Mesenchymal stem cell (in vitro differentiated cells and primary cell): ENCODE results near the gene TPO.
A peak's percentile ranks its signal among the peaks of the same experiment; 100 is the strongest.

Experiments used
- DNase-seq: peaks from one replicate; pipeline ENCODE4 v3.0.0-alpha.2; 2013
- H2AFZ ChIP-seq: one replicate; pipeline ENCODE4 v1.6.1; 2013; ENCODE audit warnings: low read depth, mild to moderate bottlenecking, control low read depth, inconsistent platforms, low read length, moderate library complexity
- H2AK5ac ChIP-seq: 2 replicates; pipeline ENCODE4 v1.6.1; 2013; ENCODE audit warnings: low read length, moderate library complexity, mild to moderate bottlenecking, inconsistent platforms; ENCODE audit not compliant: severe bottlenecking
- H2BK120ac ChIP-seq: one replicate; pipeline ENCODE4 v1.6.1; 2013; ENCODE audit warnings: low read depth, mild to moderate bottlenecking, inconsistent platforms, low read length, moderate library complexity
- H2BK12ac ChIP-seq, 2 experiments: one replicate each; pipeline ENCODE4 v1.6.1; 2013; ENCODE audit warnings: inconsistent platforms in 2 of 2, low read length in 2 of 2, mild to moderate bottlenecking in 2 of 2, moderate library complexity in 2 of 2, control low read depth in 1 of 2
- H2BK15ac ChIP-seq: one replicate; pipeline ENCODE4 v1.6.1; 2013; ENCODE audit warnings: mild to moderate bottlenecking, low read depth, inconsistent platforms; ENCODE audit not compliant: poor library complexity, severe bottlenecking
- H2BK5ac ChIP-seq: 2 replicates; pipeline ENCODE4 v1.6.1; 2013; ENCODE audit warnings: low read depth, mild to moderate bottlenecking, low read length, control low read depth, inconsistent platforms; ENCODE audit not compliant: poor library complexity, severe bottlenecking
- H3K14ac ChIP-seq, 2 experiments: one replicate each; pipeline ENCODE4 v1.6.1; 2013; ENCODE audit warnings: inconsistent platforms in 2 of 2, low read length in 2 of 2, control low read depth in 1 of 2, mild to moderate bottlenecking in 1 of 2, moderate library complexity in 1 of 2
- H3K18ac ChIP-seq, 2 experiments: one replicate each; pipeline ENCODE4 v1.6.1; 2013; ENCODE audit warnings: inconsistent platforms in 2 of 2, low read length in 2 of 2, control low read depth in 1 of 2, low read depth in 1 of 2, mild to moderate bottlenecking in 1 of 2
- H3K23ac ChIP-seq, 2 experiments: one replicate each; pipeline ENCODE4 v1.6.1; 2013; ENCODE audit warnings: inconsistent platforms in 2 of 2, low read length in 2 of 2, mild to moderate bottlenecking in 2 of 2, moderate library complexity in 2 of 2, control low read depth in 1 of 2
- H3K27ac ChIP-seq: 2 replicates; pipeline ENCODE4 v1.5.1; 2013; ENCODE audit warnings: mild to moderate bottlenecking, moderate library complexity, low read length, control low read depth, inconsistent platforms; ENCODE audit not compliant: poor library complexity, severe bottlenecking
- H3K27me3 ChIP-seq, 2 experiments: 2 replicates each; pipeline versions ENCODE4 v1.6.1 to v1.7.0; 2013; ENCODE audit warnings: low read length in 2 of 2, mild to moderate bottlenecking in 2 of 2, moderate library complexity in 2 of 2, control low read depth in 1 of 2, inconsistent platforms in 1 of 2; ENCODE audit not compliant: control insufficient read depth in 1 of 2, insufficient read depth in 1 of 2
- H3K36me3 ChIP-seq, 2 experiments: 2 replicates each; pipeline versions ENCODE4 v1.6.1 to v1.7.0; 2013; ENCODE audit warnings: low read length in 2 of 2, control low read depth in 1 of 2, inconsistent platforms in 1 of 2, low read depth in 1 of 2, mild to moderate bottlenecking in 1 of 2; ENCODE audit not compliant: insufficient read depth in 2 of 2, control insufficient read depth in 1 of 2
- H3K4ac ChIP-seq, 2 experiments: one replicate each; pipeline ENCODE4 v1.6.1; 2013; ENCODE audit warnings: inconsistent platforms in 2 of 2, low read length in 2 of 2, mild to moderate bottlenecking in 2 of 2, moderate library complexity in 2 of 2, control low read depth in 1 of 2, low read depth in 1 of 2
- H3K4me1 ChIP-seq: 2 replicates; pipeline ENCODE4 v1.6.1; 2013; ENCODE audit warnings: low read depth, low read length, control low read depth; ENCODE audit not compliant: control insufficient read depth, insufficient read depth
- H3K4me2 ChIP-seq: 2 replicates; pipeline ENCODE4 v1.6.1; 2013; ENCODE audit warnings: low read length, mild to moderate bottlenecking, inconsistent platforms; ENCODE audit not compliant: poor library complexity, severe bottlenecking
- H3K4me3 ChIP-seq, 2 experiments: 2 replicates each; pipeline versions ENCODE4 v1.5.1 to v1.7.0; 2013; ENCODE audit warnings: low read length in 2 of 2, mild to moderate bottlenecking in 2 of 2, control low read depth in 1 of 2, low read depth in 1 of 2; ENCODE audit not compliant: insufficient read depth in 1 of 2
- H3K79me1 ChIP-seq: replicated peaks from 2 replicates; pipeline ENCODE4 v1.6.1; 2013; ENCODE audit warnings: mild to moderate bottlenecking, control low read depth, low read length, inconsistent platforms; ENCODE audit not compliant: poor library complexity, severe bottlenecking
- H3K9ac ChIP-seq: 2 replicates; pipeline ENCODE4 v1.7.0; 2013; ENCODE audit warnings: mild to moderate bottlenecking, low read length, moderate library complexity
- H3K9me3 ChIP-seq: 2 replicates; pipeline ENCODE4 v1.7.0; 2013; ENCODE audit warnings: mild to moderate bottlenecking, low read length; ENCODE audit not compliant: control insufficient read depth
- H4K8ac ChIP-seq: one replicate; pipeline ENCODE4 v1.6.1; 2013; ENCODE audit warnings: inconsistent platforms, mild to moderate bottlenecking, low read length, moderate library complexity
- H4K91ac ChIP-seq: one replicate; pipeline ENCODE4 v1.6.1; 2013; ENCODE audit warnings: mild to moderate bottlenecking, low read length, inconsistent platforms
- WGBS: methylation state at CpG from one replicate; pipeline ENCODE4 v1.1.7; 2013; ENCODE audit warnings: mixed read lengths; 5-methylcytosine and 5-hydroxymethylcytosine counted together

The TPO gene

DNA sequence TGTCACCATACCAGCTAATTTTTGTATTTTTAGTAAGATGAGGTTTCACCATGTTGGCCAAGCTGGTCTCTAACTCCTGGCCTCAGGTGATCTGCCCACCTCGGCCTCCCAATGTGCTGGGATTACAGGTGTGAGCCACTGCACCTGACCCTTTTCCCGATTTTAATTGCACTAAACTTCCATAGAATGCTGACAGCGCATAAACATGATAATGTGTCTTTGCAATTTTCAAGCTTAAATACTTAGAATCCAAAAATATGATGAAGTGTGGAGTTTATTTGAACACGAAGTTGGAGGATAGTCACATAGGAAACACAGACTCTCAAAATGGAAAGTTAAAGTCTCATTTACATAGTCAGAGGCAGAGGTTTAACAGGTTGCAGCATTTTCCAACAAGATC is 138.6 kb downstream of the TPO start:
- no peaks in the 10 kb centered on the region for H3K79me1 ChIP-seq
- H3K18ac ChIP-seq: no peak overlapping the region
- H3K27ac ChIP-seq: no peak overlapping the region
- H3K14ac ChIP-seq: no peak overlapping the region
- H3K4ac ChIP-seq: no peak overlapping the region
- peaks cover 37% of the 10 kb centered on the region for H3K4me1 ChIP-seq
- H2BK12ac ChIP-seq: no peak overlapping the region
- H2AFZ ChIP-seq: no peak overlapping the region
- DNase-seq: no peak
- H2BK15ac ChIP-seq: no peak overlapping the region
- H2BK120ac ChIP-seq: no peak overlapping the region
- H3K4me3 ChIP-seq: no peak overlapping the region
- H4K91ac ChIP-seq: no peak overlapping the region
- no peaks in the 10 kb centered on the region for H3K36me3 ChIP-seq
- H2BK5ac ChIP-seq: no peak overlapping the region
- H4K8ac ChIP-seq: no peak overlapping the region
- no peak overlapping the region for H2AK5ac ChIP-seq
- no peak overlapping the region for H3K23ac ChIP-seq
- WGBS: 76% methylated on average over 2 of the region's 4 CpGs
- H3K27me3 ChIP-seq: peaks cover 0 to 30% of the 10 kb centered on the region in 2 experiments
- no peak overlapping the region for H3K9ac ChIP-seq
- H3K4me2 ChIP-seq: no peak overlapping the region
- no peaks in the 10 kb centered on the region for H3K9me3 ChIP-seq

DNA sequence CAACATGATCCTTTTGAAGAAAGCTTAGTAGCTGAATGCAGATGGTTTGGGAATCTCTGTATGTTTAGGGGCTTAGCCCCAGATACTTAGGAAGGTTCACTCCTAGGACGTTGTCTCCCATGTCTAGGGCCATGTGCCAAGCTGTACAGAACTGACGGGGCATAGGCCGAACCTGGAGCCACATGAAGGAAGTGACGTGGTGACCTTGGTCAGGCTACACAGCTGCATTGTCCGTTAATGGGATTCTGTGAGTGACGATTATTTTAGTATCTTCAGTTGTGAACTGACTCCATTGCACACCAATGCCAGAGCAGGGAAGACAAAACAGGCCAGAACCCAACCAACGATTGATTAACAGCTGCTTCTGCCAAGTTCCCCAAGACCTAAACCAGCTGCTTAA is 139.3 kb downstream of the TPO start:
- H3K36me3 ChIP-seq: no peaks in the 10 kb centered on the region
- 87% methylated on average over 7 of the region's 7 CpGs for WGBS
- no peak overlapping the region for H3K18ac ChIP-seq
- H2BK5ac ChIP-seq: no peak overlapping the region
- no peak overlapping the region for H2BK120ac ChIP-seq
- peaks cover 43% of the 10 kb centered on the region for H3K4me1 ChIP-seq
- H3K27ac ChIP-seq: no peak overlapping the region
- DNase-seq: no peak
- no peak overlapping the region for H3K14ac ChIP-seq
- no peaks in the 10 kb centered on the region for H3K79me1 ChIP-seq
- H3K27me3 ChIP-seq: peaks cover 0 to 24% of the 10 kb centered on the region in 2 experiments
- H2AFZ ChIP-seq: no peak overlapping the region
- H4K91ac ChIP-seq: no peak overlapping the region
- no peak overlapping the region for H3K4ac ChIP-seq
- H2BK12ac ChIP-seq: no peak overlapping the region
- H2AK5ac ChIP-seq: peak overlapping the region; percentile 13
- peak overlapping the region; percentile 82 for H3K9ac ChIP-seq
- no peak overlapping the region for H3K23ac ChIP-seq
- no peak overlapping the region for H3K4me3 ChIP-seq
- no peak overlapping the region for H2BK15ac ChIP-seq
- H4K8ac ChIP-seq: no peak overlapping the region
- no peaks in the 10 kb centered on the region for H3K9me3 ChIP-seq
- no peak overlapping the region for H3K4me2 ChIP-seq

DNA sequence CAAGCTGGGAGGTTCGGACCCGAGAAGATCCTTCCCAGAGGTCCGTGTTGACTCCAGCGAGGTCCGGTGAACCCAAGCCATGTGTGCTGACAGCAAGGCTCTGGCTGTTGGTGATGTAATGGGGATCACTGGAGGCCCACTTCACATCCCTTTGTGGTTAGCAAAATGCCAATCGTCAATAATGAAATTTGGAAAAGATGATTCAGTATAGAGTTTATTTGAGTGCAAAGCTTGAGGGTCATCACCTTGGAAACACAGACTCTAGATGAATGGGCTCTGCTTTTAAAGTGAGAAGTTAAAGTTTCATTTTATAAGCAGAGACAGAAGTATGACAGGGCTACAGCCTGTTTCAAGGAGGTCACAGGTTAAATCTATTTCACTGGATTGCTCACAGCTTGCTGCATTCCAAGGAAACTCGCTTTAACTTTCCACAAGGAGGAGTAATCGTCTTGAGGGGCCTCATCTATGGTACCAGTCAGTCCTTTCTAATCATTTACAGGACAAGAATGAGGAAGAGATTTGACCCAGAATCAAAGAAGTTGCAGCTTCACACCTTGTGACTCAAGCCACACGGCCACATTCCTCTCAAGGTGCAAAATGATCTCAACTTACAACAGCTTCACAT is 140.5 kb downstream of the TPO start:
- Histone ChIP-seq H3K23ac (no peak overlapping the region), H3K79me1 (no peaks in the 10 kb centered on the region), H2AFZ (no peak overlapping the region), H3K9ac (peak overlapping the region; percentile 82), H2BK120ac (no peak overlapping the region), H3K14ac (no peak overlapping the region), H3K27me3 (peaks cover 0 to 22% of the 10 kb centered on the region in 2 experiments), H3K27ac (peak overlapping the region; percentile 89), H2BK12ac (no peak overlapping the region), H3K36me3 (no peaks in the 10 kb centered on the region), H3K4me3 (peak overlapping the region in 1 of 2 experiments; percentile 0), H3K18ac (no peak overlapping the region), H4K91ac (no peak overlapping the region), H3K9me3 (no peaks in the 10 kb centered on the region), H2BK5ac (peak overlapping the region; percentile 3), H2AK5ac (no peak overlapping the region), H3K4me1 (peaks cover 44% of the 10 kb centered on the region), H2BK15ac (no peak overlapping the region), H4K8ac (no peak overlapping the region), H3K4ac (no peak overlapping the region), H3K4me2 (no peak overlapping the region)
- peak; percentile 83 for DNase-seq
- WGBS: 41% methylated on average over 9 of the region's 9 CpGs

DNA sequence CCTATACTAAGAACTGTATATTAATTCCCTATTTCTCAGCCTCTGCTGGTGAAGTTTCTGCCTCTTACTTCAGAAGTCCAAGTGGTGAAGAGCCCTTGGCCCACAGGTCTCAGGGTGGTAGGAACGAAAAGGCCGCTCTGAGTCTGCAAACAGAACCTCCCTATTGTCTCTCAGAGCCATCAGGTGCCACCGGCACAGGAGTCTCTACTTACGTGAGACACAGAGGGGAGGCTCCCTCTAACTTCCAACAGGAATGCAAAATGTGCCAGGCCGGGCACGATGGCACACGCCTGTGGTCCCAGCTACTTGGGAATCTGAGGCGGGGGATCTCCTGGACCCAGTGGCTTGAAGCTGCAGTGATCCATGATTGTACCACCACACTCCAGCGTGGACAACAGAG is 143.0 kb downstream of the TPO start:
- Histone ChIP-seq H3K4me2 (no peak overlapping the region), H3K79me1 (no peaks in the 10 kb centered on the region), H3K36me3 (no peaks in the 10 kb centered on the region), H2AK5ac (peak overlapping the region; percentile 64), H2AFZ (no peak overlapping the region), H3K14ac (no peak overlapping the region), H3K4me3 (no peak overlapping the region), H3K27me3 (peaks cover 0 to 24% of the 10 kb centered on the region in 2 experiments), H2BK12ac (no peak overlapping the region), H3K4ac (no peak overlapping the region), H2BK15ac (no peak overlapping the region), H2BK120ac (no peak overlapping the region), H3K4me1 (peaks cover 25% of the 10 kb centered on the region), H3K9me3 (no peaks in the 10 kb centered on the region), H3K9ac (no peak overlapping the region), H4K8ac (no peak overlapping the region), H3K27ac (no peak overlapping the region), H3K18ac (no peak overlapping the region), H2BK5ac (no peak overlapping the region), H4K91ac (no peak overlapping the region), H3K23ac (no peak overlapping the region)
- WGBS: 85% methylated on average over 8 of the region's 9 CpGs
- DNase-seq: no peak
